MM.1S (cell line): Measurements from ENCODE around the gene EXOSC6.
"Not testable (repeated sequence)": the region's sequence is repeated elsewhere in the genome, so short reads cannot be mapped to it uniquely, and the experiment has no call there.

Experiments
- DNase-seq: peaks from one replicate; pipeline ENCODE4 v3.0.0-alpha.2; 2015
- H2AFZ ChIP-seq: fragments of 300-600 bp; sonication (generic); 2 replicates; pipeline ENCODE4 v1.6.0; 2016; ENCODE audit warnings: antibody characterized with exemption, low read length
- H3F3A ChIP-seq: fragments of 300-600 bp; sonication (generic); 2 replicates; pipeline ENCODE4 v1.6.1; 2016; ENCODE audit warnings: mild to moderate bottlenecking, antibody characterized with exemption, low read length, moderate library complexity, mixed read lengths; ENCODE audit not compliant: insufficient read depth
- H3K27ac ChIP-seq: fragments of 300-600 bp; sonication (generic); 2 replicates; pipeline ENCODE4 v1.5.1; 2016; ENCODE audit warnings: mild to moderate bottlenecking, low read length
- H3K27me3 ChIP-seq: fragments of 300-600 bp; sonication (generic); replicated peaks from 2 replicates; pipeline ENCODE4 v1.6.0; 2016; ENCODE audit warnings: low read length; ENCODE audit not compliant: insufficient read depth
- H3K36me3 ChIP-seq: fragments of 300-600 bp; sonication (generic); replicated peaks from 2 replicates; pipeline ENCODE4 v1.6.1; 2016; ENCODE audit warnings: mild to moderate bottlenecking, low read length, mixed read lengths; ENCODE audit not compliant: insufficient read depth
- H3K4me1 ChIP-seq: fragments of 300-600 bp; sonication (generic); 2 replicates; pipeline ENCODE4 v1.6.1; 2016; ENCODE audit warnings: low read length, mixed read lengths
- H3K4me2 ChIP-seq: fragments of 300-600 bp; sonication (generic); 2 replicates; pipeline ENCODE4 v1.6.0; 2016; ENCODE audit warnings: low read depth, low read length
- H3K4me3 ChIP-seq: fragments of 300-600 bp; sonication (generic); 2 replicates; pipeline ENCODE4 v1.5.1; 2016; ENCODE audit warnings: low read length, mixed read lengths
- H3K79me2 ChIP-seq: fragments of 300-600 bp; sonication (generic); 2 replicates; pipeline ENCODE4 v1.6.1; 2016; ENCODE audit warnings: mixed run types, low read length, mixed read lengths
- H3K9ac ChIP-seq: fragments of 300-600 bp; sonication (generic); 2 replicates; pipeline ENCODE4 v1.6.1; 2016; ENCODE audit warnings: low read length, mixed read lengths
- H3K9me2 ChIP-seq: fragments of 300-600 bp; sonication (generic); replicated peaks from 2 replicates; pipeline ENCODE4 v1.6.1; 2016; ENCODE audit warnings: mild to moderate bottlenecking, low read length, mixed read lengths; ENCODE audit not compliant: insufficient read depth
- H3K9me3 ChIP-seq: fragments of 300-600 bp; sonication (generic); replicated peaks from 2 replicates; pipeline ENCODE4 v1.6.1; 2016; ENCODE audit warnings: mild to moderate bottlenecking, low read length, mixed read lengths; ENCODE audit not compliant: insufficient read depth
- H4K20me1 ChIP-seq: fragments of 300-600 bp; sonication (generic); 2 replicates; pipeline ENCODE4 v1.6.1; 2016; ENCODE audit warnings: mild to moderate bottlenecking, low read length, moderate library complexity, mixed read lengths; ENCODE audit not compliant: insufficient read depth
- EZH2 ChIP-seq: fragments of 300-600 bp; sonication (generic); optimal IDR thresholded peaks from 2 replicates; pipeline ENCODE3; 2017; ENCODE audit warnings: low read depth, mild to moderate bottlenecking, antibody characterized with exemption, low read length, mixed read lengths
- EZH2phosphoT487 ChIP-seq: fragments of 300-600 bp; sonication (generic); IDR thresholded peaks from 2 replicates; pipeline ENCODE4 v1.6.1; 2018; ENCODE audit warnings: antibody characterized with exemption, low read length
- TF ChIP-seq, protein P1 (sequence below): fragments of 300-600 bp; sonication (generic); IDR thresholded peaks from 2 replicates; pipeline ENCODE4 v1.5.1; 2016; ENCODE audit warnings: antibody characterized with exemption, low read length, mixed read lengths

The EXOSC6 gene

DNA sequence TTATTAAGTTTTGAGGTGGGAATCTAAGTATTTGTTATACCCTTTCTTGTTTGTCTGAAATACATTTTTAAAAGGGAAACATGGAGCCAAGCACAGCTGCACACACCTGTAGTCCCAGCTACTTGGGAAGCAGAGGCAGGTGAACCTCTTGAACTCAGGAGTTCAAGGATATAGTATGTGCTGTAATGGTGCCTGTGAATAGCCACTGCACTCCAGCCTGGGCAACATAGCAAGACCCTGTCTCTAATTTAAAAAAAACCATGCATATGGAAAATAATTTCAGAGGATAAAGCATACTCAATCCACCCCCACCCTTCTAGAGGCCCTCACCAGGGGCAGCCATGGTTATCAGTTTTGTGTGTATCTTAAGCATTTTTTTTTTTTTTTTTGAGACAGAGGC is 43.9 kb upstream of the EXOSC6 start:
- Histone ChIP-seq H3K27ac (no peak overlapping the region), H3K36me3 (no peaks in the 10 kb centered on the region), H2AFZ (no peak overlapping the region), H3K9me3 (no peaks in the 10 kb centered on the region), H3K27me3 (no peaks in the 10 kb centered on the region), H3K9me2 (no peaks in the 10 kb centered on the region), H3F3A (peaks cover 6% of the 10 kb centered on the region; the same call in 1 of the 2 replicates), H3K79me2 (peaks cover 16% of the 10 kb centered on the region), H3K4me2 (no peak overlapping the region), H3K4me1 (no peaks in the 10 kb centered on the region), H3K9ac (no peak overlapping the region), H3K4me3 (no peak overlapping the region), H4K20me1 (no peaks in the 10 kb centered on the region)
- TF ChIP-seq EZH2phosphoT487 (no peak), EZH2 (no peak)
- TF ChIP-seq, protein P1, sequence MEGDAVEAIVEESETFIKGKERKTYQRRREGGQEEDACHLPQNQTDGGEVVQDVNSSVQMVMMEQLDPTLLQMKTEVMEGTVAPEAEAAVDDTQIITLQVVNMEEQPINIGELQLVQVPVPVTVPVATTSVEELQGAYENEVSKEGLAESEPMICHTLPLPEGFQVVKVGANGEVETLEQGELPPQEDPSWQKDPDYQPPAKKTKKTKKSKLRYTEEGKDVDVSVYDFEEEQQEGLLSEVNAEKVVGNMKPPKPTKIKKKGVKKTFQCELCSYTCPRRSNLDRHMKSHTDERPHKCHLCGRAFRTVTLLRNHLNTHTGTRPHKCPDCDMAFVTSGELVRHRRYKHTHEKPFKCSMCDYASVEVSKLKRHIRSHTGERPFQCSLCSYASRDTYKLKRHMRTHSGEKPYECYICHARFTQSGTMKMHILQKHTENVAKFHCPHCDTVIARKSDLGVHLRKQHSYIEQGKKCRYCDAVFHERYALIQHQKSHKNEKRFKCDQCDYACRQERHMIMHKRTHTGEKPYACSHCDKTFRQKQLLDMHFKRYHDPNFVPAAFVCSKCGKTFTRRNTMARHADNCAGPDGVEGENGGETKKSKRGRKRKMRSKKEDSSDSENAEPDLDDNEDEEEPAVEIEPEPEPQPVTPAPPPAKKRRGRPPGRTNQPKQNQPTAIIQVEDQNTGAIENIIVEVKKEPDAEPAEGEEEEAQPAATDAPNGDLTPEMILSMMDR: no peak
- DNase-seq: no peak

DNA sequence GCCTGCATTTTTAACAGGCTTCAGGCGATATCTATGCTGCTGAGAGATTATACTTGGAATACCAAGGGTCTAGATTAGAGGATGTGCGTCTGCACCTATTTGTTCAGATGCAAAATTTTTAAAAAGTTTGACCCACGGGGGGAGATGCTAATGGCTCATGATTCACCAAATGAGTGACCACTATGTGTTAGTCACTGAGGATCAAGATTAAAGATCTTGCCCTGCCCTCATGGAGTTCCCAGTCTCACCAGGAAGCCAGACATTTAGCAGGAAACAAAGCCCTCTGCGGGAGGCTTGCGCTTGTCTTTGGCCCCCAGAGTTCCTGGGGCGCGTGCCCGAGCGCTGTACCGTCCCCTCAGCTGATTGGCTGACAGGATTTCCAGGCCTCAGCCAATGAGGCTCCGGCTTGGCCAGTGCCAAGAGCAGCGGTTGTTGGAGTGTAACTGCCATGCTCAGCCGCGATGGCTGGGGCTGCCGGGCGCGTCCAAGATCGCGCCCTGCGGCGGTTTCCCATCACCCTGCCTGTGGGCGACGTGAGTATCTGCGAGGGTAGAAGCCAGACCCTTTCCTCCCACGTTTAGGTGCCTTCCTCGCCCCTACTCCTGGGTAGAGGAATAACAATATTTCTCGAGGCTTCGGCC is 42.8 kb upstream of the EXOSC6 start:
- H3K27ac ChIP-seq: no peak overlapping the region
- H3F3A ChIP-seq: peaks cover 7% of the 10 kb centered on the region
- TF ChIP-seq, protein P1: no peak
- TF ChIP-seq EZH2 (no peak), EZH2phosphoT487 (no peak)
- DNase-seq: no peak
- H3K4me1 ChIP-seq: 0 out of 2 replicates have a peak, but pooled peaks cover 2% of the 10 kb centered on the region
- no peak overlapping the region for H3K4me2 ChIP-seq
- H4K20me1 ChIP-seq: no peaks in the 10 kb centered on the region
- no peak overlapping the region for H3K4me3 ChIP-seq
- no peaks in the 10 kb centered on the region for H3K36me3 ChIP-seq
- H3K27me3 ChIP-seq: no peaks in the 10 kb centered on the region
- no peak overlapping the region for H2AFZ ChIP-seq
- H3K9me2 ChIP-seq: no peaks in the 10 kb centered on the region
- no peaks in the 10 kb centered on the region for H3K9me3 ChIP-seq
- H3K79me2 ChIP-seq: peaks cover 5% of the 10 kb centered on the region
- H3K9ac ChIP-seq: no peak overlapping the region

DNA sequence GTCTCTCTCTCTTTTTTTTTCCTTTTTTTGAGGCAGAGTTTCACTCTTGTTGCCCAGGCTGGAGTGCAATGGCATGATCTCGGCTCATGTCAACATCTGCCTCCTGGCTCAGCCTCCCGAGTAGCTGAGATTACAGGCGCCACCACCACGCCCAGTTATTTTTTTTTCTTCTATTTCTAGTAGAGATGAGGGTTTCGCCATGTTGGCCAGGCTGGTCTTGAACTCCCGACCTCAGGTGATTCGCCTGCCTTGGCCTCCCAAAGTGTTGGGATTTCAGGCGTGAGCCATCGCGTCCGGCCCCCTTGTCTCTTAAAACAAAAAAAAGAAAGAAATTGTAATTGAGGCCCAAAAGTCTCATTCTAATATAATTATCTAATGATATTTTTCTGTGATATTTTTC is 40.4 kb upstream of the EXOSC6 start:
- not testable (repeated sequence) for H3K27ac ChIP-seq, H2AFZ ChIP-seq

DNA sequence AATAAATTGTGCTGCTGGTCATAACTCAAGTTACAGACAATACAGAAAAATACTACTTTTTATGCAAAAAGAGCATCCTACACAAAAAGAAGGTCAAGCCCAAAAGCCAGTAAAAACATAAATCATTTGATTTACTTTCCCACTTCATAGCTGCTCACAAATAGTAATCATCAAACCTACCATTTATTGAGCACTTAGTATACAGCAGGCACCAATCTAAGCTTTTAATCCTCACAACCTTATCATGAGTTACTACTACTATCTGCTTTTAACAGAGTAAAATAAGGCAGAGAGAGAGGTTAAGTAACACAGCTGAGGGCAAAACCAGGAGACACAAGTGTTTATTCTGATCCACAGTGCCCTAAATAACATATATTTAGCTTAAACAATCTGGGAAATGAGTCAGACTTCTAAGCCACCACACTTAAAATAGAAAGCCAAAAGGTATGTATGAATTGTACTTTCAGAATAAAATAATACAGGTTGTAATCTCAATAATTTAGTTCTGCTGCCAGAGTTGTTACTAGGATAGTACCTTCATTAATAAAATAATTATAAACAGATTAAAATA is 39.3 kb upstream of the EXOSC6 start:
- no peaks in the 10 kb centered on the region for H3K9me2 ChIP-seq
- DNase-seq: no peak
- H3K79me2 ChIP-seq: peaks cover 29% of the 10 kb centered on the region
- H3K27me3 ChIP-seq: no peaks in the 10 kb centered on the region
- H3F3A ChIP-seq: peaks cover 14% of the 10 kb centered on the region
- no peak overlapping the region for H2AFZ ChIP-seq
- no peak overlapping the region for H3K4me2 ChIP-seq
- H3K27ac ChIP-seq: no peak overlapping the region
- H3K36me3 ChIP-seq: no peaks in the 10 kb centered on the region
- H3K9me3 ChIP-seq: no peaks in the 10 kb centered on the region
- 0 out of 2 replicates have a peak, but pooled peaks cover 2% of the 10 kb centered on the region for H3K4me1 ChIP-seq
- no peak overlapping the region for H3K4me3 ChIP-seq
- TF ChIP-seq, protein P1: no peak
- no peak for TF ChIP-seq EZH2
- TF ChIP-seq EZH2phosphoT487: no peak
- H4K20me1 ChIP-seq: no peaks in the 10 kb centered on the region
- no peak overlapping the region for H3K9ac ChIP-seq

More for the DNA sequence above, 40.4 kb upstream of the EXOSC6 start:
- H3F3A ChIP-seq: peaks cover 14% of the 10 kb centered on the region
- H3K9ac ChIP-seq, H3K9me3 ChIP-seq, H3K9me2 ChIP-seq, H3K4me3 ChIP-seq, H3K27me3 ChIP-seq, H3K4me1 ChIP-seq, H4K20me1 ChIP-seq, H3K4me2 ChIP-seq, H3K36me3 ChIP-seq, DNase-seq: not testable (repeated sequence)
- peaks cover 21% of the 10 kb centered on the region for H3K79me2 ChIP-seq
